GM21528 (cell line): ENCODE data around the gene HHIPL2.
A peak's percentile ranks its signal among the peaks of the same experiment; 100 is the strongest.

ENCODE experiments used
- ATAC-seq: cut with Tn5 transposase; IDR thresholded peaks from one replicate; pipeline ENCODE4 v1.9.1; 2021; ENCODE audit warnings: mild to moderate bottlenecking, moderate library complexity; ENCODE audit not compliant: unreplicated experiment, low FRiP score

The HHIPL2 gene

DNA sequence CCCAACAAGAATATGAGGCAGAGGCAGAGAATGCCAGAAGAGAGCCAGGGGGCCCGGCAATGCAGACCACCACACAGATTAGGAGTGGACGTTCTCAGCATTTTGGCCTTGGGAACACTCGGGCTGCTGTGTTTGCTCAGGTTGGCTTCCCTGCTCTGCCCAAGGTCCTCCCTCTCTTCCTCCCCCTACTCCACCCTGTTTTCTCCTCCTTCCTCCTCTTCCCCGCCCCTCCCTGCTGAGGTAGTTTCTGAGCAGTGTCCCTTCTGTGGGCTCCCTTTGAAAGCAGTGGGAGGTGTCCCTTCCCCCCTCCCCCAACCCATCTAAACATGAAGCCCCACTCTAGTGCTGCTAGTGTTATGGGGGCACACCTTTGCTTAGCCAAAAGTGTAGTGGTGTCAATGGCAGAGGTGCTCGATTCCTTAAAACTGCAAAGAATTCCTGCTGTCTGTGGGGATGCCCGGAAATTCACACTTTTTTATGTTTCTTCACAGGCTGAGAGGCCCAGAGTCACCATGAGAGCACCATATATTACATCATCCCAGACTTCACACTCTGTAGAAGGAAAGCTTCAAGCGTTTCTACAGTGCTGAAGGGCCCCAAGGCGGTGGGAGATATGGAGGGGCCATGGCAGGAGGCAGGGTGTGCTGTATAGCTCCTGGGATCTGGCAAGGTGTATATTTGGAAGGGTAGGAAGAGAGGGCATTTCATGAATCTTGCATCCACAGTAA, at the start of gene HHIPL2:
Gene HHIPL2 (minus strand): TSS at position 161 of the 728 bp plus-strand sequence. CDS start 60 bp downstream, at position 101.
- no peak for ATAC-seq

DNA sequence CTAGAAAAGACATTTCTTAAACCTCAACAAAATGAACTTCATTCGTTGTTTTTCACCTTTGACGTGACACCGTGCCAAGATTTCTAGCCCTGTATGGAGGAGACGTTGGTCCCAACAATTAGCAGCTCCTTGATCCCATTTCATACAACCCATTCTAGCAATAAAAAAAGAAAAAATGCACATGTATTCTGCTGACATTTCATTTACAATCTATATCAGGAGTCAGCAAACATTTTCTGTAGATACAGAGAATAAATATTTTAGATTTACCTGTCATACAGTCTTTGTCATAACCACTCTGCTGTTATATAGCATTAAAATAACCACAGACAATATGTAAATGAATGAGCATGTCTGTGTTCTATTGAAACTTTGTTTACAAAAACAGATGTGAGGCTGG, 48.8 kb upstream of the HHIPL2 start:
- ATAC-seq: no peak

DNA sequence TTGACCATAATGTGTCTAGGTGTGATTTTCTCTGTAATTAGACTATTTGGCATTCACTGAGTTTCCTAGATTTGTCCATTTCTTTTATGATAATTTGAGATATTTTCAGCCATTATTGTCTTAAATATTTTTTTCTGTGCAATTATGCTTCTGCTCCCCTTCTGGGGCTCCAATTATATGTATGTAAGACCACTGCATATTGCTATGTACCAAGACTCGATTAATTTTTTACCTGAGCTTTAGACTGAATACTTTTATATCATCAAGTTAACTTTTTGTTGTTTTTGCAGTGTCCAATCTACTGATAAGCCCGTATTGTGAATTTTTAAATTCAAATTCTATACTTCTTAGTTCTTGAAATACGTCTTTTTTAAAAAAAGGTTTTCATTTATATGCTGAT, 46.9 kb upstream of the HHIPL2 start:
- no peak for ATAC-seq

DNA sequence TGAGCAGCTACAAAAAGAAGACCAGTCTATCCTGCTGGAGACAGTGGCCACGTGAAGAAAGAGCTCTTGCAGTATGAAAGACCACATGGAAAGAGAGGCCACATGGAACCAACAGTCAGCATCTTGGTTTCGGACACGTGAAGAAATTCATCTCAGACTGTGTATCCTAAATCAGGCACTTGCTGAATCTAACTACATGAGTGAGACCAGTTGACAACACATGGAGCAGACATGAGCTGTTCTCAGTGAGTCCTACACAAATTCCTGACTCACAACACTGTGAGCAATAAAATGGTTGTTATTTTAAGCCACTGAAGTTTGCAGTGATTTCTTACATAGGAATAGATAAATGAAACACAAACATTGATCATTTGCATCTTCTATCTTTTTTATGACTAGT, 44.3 kb upstream of the HHIPL2 start:
- ATAC-seq: no peak

DNA sequence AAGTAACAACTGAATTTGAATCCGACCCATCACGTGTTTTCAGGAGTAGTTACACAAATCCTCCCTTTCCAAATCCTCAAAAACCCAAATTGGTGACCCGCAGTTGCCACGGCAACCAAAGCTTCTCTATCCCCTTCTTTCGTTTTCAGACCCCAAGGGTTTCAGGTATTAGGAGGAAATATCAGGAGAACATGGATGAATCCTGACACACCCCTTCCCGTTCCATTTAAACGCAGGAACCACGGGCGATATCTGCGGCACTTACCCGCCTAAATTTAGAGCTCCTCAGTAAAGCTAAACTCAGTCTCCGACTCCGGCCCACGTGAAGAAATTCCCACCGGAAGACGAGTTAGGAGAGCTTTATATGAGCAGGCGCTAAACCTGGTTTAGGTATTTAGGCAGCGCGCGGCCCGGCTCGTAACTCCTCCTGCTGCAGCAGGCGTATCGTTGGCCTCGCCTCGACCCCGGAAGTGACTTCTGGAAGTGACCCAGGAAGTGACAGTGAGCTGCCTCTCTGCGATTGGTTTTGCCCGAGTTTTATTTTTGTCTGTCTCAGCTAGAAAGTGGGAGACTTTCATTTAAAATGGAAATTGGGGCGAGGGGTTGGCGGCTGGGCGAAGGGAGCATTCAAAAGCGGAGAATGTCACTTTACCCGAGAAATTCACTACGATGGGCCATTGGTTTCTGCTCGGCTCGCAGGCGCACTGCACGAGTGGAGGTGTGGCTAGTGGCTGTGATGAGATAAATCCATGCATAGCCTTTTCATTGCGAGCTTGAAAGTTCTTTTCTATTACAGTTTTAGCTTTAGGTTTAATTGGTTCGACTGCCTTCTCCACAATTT, 41.8 kb upstream of the HHIPL2 start, which contains the start of gene TAF1A:
Gene TAF1A (minus strand): TSS at position 472 of the 841 bp plus-strand sequence.
- peak; percentile 100 for ATAC-seq

DNA sequence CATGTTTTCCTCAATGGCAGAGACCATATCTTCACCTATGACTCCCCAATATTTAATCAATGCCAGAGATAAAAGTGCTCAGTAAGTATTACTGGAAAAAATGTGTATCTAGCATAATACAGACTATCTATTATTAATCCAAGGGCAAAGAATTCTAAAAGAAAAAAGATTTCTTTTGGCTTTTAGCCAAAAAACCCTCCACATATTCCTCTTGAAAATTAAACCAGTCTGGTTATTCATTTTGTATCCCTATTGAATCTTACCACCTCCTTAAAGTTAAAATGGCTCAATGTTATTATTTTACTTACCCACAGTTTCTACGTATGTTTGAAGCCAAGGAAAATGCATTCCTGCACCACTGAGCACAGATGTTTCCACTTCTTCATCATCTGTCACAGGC, 40.2 kb upstream of the HHIPL2 start:
- ATAC-seq: no peak

DNA sequence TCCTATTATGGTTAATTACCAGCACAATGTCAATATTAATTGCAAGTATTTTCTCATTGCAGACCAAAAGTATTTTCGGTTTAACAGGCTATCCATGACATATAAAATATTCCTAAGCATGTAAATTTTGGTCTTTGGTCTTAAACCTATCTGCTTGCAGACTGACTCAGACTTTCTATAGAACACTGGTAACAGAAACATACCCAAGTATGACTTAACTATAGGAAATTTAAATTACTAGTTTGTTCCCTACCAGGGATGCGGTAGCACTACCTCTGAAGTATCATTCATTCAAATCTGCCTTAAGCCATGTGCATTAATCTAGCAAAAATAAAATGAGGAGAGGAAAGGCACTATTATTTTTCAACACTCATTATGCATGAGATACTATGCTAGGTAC, 38.9 kb upstream of the HHIPL2 start:
- ATAC-seq: no peak

DNA sequence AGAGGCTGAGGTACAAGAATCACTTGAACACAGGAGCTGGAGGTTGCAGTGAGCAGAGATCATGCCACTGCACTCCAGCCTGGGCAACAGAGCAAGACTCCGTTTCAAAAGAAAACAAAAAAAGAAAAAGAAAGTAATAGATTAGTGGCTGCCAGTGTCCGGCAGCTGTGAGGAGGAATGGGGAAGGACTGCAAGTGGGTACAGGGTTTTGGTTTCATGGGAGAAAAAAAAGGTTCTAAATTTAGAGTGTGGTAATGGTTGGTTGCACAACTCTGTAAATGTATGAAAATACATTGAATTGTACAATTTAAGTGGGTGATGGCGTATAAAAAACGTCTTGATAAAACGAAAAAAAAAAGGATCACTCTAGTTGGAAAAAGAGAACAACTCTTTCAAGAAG, 35.2 kb upstream of the HHIPL2 start:
- peak; percentile 88 for ATAC-seq

DNA sequence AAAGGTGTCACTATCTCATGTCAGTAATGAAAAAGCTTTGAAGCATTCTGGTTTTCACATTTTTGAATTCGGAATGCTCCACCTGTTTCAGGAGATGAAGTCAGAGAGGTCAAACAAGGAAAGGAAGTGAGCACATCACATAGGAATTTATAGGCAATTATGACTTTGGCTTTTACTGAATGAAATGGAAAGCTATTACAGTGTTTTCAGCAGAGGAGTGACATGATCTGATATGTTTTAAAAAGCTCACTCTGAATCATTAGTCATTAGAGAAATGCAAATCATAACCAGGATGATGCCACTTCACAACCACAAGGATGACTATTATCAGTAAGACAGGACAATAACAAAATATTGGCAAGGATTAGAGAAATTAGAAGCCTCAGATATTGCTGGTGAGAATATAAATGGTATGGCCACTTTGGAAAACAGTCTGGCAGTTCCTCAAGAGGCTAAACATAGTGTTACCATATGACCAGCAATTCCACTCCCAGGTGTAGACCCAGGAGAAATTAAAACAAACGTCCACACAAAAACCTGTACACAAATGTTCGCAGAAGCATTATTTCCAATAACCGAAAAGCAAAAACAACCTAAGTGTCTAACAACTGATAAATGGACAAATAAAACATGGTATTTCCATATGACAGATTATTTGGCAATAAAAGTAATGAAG, 34.3 kb upstream of the HHIPL2 start:
- ATAC-seq: peak; percentile 39

DNA sequence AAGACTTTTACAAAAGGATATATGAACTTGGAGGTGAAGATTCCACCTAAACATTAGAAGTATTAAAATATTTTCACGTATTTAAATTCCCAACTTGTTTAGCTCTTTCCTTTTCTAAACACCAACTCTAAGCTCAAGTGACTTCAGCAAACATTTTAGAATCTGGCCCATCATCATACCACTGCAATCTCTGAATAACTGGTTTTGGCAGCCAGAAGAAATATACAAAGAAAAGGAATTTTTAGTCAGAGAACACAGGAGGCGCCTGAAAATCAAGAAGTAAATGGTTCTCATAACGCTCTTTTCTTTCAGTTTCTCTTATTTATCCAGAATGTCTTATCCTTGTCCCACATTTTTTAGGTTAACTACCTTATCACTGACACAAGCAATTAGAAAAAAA, 31.4 kb upstream of the HHIPL2 start:
- ATAC-seq: no peak

DNA sequence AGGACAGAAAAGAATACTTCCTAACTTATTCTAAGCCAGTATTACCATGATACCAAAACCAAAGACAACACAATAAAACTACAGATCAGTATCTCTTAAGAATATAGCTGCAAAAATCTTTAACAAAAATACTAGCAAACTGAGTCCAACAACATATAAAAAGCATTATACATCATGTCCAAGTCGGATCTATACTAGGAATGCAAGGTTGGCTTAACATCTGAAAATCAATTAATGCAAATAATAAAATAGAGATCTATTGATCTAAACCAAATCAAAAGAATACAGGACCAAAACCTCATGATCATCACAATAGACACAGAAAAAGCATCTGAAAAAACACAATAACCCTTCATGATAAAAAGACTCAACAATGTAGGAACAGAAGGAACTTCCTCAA, 22.9 kb upstream of the HHIPL2 start:
- ATAC-seq: no peak

DNA sequence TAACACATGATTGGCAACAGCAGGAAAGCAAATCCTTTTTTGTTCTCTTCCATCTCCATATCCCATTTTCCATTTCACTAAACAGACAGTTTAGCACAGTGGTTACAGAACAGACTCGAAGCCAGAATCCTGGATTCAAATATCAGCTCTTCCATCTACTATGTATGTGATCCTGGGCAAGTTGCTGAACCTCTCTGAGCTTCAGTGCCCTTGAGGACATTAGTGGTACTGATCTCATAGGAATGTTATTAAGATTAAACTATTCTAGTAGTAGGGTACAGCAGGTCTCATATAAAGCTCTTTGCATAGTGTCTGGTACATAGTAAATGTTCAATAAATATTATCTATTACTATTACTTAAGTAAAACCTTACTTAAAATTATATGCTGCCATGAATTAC, 13.8 kb upstream of the HHIPL2 start:
- no peak for ATAC-seq

DNA sequence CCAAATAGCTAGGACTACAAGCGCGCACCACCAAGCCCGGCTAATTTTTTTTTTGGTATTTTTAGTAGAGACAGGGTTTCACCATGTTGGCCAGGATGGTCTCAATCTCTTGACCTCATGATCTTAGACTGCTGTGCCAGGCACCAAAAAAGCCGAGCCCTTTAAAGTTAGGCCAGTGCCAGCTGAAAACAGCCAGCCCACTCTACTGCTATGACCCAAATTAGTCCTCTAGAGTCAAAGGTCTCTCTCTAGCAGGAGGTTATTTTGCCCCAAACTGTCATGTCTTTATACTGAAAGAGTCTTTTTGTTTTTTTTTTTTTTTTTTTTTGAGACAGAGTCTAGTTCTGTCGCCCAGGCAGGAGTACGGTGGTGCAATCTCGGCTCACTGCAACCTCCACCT, 9.7 kb upstream of the HHIPL2 start:
- no peak for ATAC-seq

DNA sequence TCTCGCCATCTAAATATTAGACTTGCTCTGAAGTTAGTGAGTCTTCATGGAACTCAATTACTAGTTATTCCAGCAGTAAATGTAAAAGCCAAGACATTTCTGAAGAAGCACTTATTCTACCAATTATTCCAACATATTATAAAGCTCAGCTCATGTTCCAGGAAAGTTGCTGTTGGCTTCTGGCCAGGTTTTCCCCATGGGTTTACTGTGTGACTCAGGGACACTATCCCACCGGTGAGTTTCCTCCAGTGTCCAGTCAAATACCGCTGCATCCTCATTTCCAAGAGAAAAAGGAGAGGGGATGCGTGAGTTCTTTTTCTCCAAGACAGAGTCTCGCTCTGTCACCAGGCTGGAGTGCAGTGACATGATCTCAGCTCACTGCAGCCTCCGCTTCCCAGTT, 9.2 kb upstream of the HHIPL2 start:
- ATAC-seq: no peak

DNA sequence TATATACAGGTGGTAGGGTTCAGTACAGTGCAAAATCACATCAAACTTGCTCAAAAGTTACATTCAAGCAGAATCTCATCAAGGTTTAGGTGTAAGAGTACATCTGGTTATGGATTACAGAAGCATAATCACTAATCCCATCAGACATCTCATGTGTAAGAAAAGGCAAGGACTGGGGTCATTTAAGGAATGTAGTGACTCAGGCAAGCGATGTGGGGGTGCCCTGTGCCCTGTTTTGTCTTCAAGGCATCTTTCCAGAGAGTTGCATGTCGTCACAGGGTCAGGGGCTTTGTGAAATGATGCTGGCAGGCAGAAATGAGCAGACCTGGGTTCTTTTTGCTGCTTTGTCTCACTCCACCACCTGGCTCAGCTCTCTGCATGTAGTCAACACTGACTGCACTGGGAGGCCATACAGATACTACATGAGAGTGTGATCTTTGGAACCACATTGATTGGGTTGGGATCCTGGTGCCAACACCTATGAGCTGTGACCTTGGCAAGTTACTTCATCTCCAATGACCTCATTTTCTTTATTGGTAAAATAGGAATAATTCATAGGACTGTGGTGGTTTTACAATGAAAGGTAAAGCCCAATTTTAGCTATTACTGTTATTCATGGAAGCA, 8.2 kb upstream of the HHIPL2 start:
- no peak for ATAC-seq

DNA sequence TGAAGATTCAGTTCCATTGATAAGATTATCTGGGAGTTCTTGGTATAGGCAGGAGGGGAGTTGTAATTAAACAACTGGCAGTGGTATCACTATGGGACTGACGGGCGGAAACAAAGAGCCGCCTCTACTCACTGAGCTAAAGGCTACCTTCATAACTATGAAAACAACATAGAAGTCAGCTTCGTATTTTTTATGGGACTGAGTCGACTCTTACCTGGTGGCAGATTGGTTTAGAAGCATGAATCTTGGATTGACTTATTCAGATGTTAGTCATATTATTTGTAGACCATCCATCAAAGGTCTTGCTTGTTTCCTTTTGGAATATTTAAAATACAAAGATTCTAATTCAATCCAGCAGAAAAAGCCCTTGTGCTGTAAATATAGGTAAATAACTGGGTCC, 6.3 kb upstream of the HHIPL2 start:
- no peak for ATAC-seq

DNA sequence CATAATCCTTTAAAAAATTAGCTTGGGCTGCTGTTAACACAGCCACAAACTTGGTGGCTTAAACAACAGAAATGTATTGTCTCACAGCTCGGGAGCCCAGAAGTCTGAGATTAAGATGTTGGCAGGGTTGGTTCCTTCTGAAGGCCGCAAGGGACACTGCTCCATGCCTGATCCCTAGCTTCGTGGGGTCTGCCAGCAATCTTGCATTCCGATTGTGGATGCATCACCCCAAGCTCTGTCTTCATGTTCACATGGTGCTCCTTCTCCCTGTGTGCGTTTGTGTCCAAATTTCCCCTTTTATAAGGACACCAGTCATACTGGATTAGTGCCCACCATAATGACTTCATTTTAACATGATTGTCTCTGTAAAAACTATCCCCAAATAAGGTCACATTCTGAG, 5.0 kb upstream of the HHIPL2 start:
- no peak for ATAC-seq

DNA sequence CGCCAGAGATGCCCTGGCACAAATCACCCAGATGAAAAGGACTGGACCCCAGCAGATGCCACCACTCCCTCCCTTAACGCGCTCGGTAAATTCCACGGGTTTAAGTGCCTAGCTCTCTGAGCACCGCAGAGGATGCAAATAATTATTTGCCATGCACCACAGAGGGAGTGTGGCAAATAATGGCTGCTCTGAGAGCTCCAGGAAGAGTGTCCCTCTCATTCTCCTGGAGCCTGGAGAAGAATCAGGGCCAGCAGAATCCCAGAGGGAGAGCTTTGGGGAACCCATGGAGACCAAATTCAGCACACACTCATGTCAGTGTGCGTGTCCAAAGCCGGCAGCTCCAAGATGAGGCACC, 667 bp downstream of the HHIPL2 start:
- no peak for ATAC-seq

DNA sequence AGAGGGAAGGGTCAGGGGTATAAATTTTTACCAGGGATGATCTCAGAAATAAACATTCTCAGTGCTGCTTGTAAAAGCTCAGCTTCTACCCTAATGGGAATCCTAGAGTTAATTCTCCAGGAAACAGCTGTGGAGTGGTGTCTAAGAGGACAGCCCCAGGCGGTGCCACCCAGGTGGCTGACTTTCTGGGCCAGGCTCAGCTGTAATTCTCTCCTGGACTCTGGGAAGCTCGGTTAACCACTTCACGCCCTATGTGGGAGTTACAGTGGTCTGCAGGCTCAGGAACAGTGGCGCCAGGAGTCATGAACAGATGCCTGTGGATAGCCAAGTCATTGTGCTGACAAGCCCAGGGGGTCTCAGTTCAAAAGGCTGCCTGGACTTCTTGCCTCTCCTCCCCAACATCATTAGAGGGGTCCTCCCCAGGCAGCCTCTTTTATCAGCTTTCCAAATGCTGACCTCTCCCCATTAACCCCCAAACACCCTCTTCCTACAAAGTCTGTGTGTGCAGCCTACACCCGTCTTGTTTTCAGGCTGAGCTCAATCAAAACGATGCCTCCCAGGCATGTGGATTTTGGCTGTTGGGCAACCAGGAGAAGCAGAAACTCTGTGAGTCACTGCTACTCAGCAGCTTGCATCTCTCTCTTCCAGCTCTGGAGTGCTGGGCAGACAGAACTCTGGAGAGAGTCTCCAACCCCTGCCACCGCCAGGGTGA, 1.2 kb downstream of the HHIPL2 start:
- no peak for ATAC-seq

DNA sequence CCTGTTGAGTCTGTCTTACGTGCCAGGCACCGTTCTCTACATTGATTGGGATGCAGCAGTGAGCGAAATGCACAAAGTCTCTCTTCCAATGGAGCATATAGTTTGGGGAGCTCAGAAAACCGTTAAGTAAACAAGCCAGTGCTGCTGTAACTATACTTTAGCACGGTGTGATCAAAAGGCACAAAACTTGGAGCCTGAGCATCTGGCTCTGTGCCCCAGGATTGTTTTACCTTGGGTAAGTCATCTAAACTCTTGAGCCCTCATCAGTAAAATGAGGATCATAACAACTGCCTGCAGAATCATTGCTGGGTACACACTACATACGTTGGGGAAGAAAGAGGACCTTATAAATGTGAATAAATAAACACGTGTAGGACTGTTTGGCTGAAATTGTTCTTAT, 1.8 kb downstream of the HHIPL2 start:
- ATAC-seq: no peak
